Umbilical cord (tissue), 2 donors: ENCODE data around the gene PTCD1. TPM values are rescaled to one million over a fixed set of nuclear protein-coding genes. Genes with fewer than 3 reads are reported as not detected.

Source experiments
- DNase-seq: peaks from one replicate; pipeline ENCODE4 v3.0.0-alpha.2; 2015; ENCODE audit warnings: low spot score
- total RNA-seq: library from RNA; depleted of rRNA; stranded (reverse); fragments of >200 nt; gene quantifications from one replicate; pipeline ENCODE4 v1.2.3, GENCODE V29; 2014; ENCODE audit warnings: low replicate concordance; ENCODE audit not compliant: insufficient read depth

PTCD1 gene
- total RNA-seq, 1 donor from 2014 or later: 9.6 TPM

DNA sequence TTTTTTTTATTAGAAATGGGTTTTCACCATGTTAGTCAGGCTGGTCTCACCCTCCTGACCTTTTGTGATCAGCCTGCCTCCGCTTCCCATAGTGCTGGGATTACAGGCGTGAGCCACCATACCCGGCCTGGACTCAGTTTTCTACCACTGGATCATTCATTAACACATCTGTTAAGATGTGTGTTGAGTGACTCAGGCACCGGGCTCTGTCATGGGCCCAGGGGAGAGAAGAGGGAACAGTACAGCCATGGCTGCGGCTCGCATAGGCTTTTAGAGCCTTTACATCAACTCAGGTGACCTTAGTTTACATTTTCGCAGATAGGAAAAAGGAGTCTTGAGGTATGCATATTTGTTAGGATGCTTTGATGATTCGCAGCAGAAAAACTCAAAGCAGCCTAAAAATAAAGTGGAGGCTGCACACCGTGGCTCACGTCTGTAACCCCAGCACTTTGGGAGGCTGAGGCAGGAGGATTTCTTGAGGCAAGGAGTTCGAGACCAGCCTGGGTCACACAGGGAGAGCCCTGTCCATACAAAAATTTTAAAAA lies 67.2 kb downstream of the PTCD1 start:
- DNase-seq: no peak

- no peak for DNase-seq
Measured at GRCh38 chr7:99369767-99370391, 68.7 kb downstream of the PTCD1 start.

GRCh38 chr7:99368750-99369389 lies 69.7 kb downstream of the PTCD1 start:
- no peak for DNase-seq

Other genes starting within 250 kb of the PTCD1 start
- gene KPNA7, start 230.7 kb downstream of the PTCD1 start, total RNA-seq: not detected
- gene MYH16, start 166.0 kb downstream of the PTCD1 start, total RNA-seq: not detected
- 54.4 TPM for gene ARPC1A, start 112.9 kb downstream of the PTCD1 start, total RNA-seq
- 45.7 TPM for gene ARPC1B, start 64.1 kb downstream of the PTCD1 start, total RNA-seq
- 29.6 TPM for gene PDAP1, start 30.2 kb downstream of the PTCD1 start, total RNA-seq
- gene BUD31, start 29.8 kb downstream of the PTCD1 start, total RNA-seq: 127 TPM
- gene CPSF4, start 145 bp upstream of the PTCD1 start, total RNA-seq: 16.1 TPM
- 39.7 TPM for gene ATP5MF, start 27.4 kb upstream of the PTCD1 start, total RNA-seq
- 8.9 TPM for gene ZNF789, start 34.1 kb upstream of the PTCD1 start, total RNA-seq
- gene ZNF394, start 61.5 kb upstream of the PTCD1 start, total RNA-seq: 35.6 TPM
- gene ZKSCAN5, start 65.9 kb upstream of the PTCD1 start, total RNA-seq: 14.4 TPM
- 8.4 TPM for gene FAM200A, start 113.3 kb upstream of the PTCD1 start, total RNA-seq
- gene ZNF655, start 119.8 kb upstream of the PTCD1 start, total RNA-seq: 86.2 TPM
- gene TMEM225B, start 159.5 kb upstream of the PTCD1 start, total RNA-seq: not detected
- gene ZSCAN25, start 178.1 kb upstream of the PTCD1 start, total RNA-seq: 10.6 TPM
- gene CYP3A5, start 241.2 kb upstream of the PTCD1 start, total RNA-seq: 25.8 TPM